CD4-positive, CD25-positive, alpha-beta regulatory T cell (primary cell): ENCODE measurements around the gene NR3C1. TPM values are rescaled to one million over a fixed set of nuclear protein-coding genes. Genes with fewer than 3 reads are reported as not detected.
A peak's percentile ranks its signal among the peaks of the same experiment; 100 is the strongest.

Experiments
- ATAC-seq, 2 donors: fragments of 150-1000 bp; cut with Tn5 transposase; one replicate each; pipeline ENCODE4 v1.10.0; 2021; ENCODE audit warnings: low read depth in 2 of 2, moderate number of reproducible peaks in 2 of 2, moderate library complexity in 1 of 2
- DNase-seq, 3 donors: peaks; one replicate each; pipeline versions ENCODE4 v3.0.0 to v3.0.0-alpha.2; 2012 to 2022; ENCODE audit warnings: mixed read lengths in 1 of 3
- H3K27ac ChIP-seq: one replicate; pipeline ENCODE4 v1.7.0; 2013; ENCODE audit warnings: mild to moderate bottlenecking, low read length; ENCODE audit not compliant: insufficient read depth, poor library complexity, severe bottlenecking
- H3K27me3 ChIP-seq: one replicate; pipeline ENCODE4 v1.7.0; 2013; ENCODE audit warnings: low read length; ENCODE audit not compliant: control insufficient read depth, insufficient read depth
- H3K36me3 ChIP-seq: one replicate; pipeline ENCODE4 v1.7.0; 2013; ENCODE audit warnings: mild to moderate bottlenecking, low read length, moderate library complexity; ENCODE audit not compliant: control insufficient read depth, insufficient read depth
- H3K4me1 ChIP-seq: 2 replicates; pipeline ENCODE4 v1.7.0; 2013; ENCODE audit warnings: mild to moderate bottlenecking, low read length; ENCODE audit not compliant: insufficient read depth, control insufficient read depth, poor library complexity, severe bottlenecking
- H3K4me3 ChIP-seq: one replicate; pipeline ENCODE4 v1.7.0; 2013; ENCODE audit warnings: low read depth, mild to moderate bottlenecking, low read length, moderate library complexity
- H3K9me3 ChIP-seq, 2 experiments: 1 replicate in 1 of 2; 2 replicates in 1 of 2; pipeline ENCODE4 v1.7.0; 2013; ENCODE audit warnings: low read length in 2 of 2, mild to moderate bottlenecking in 1 of 2, moderate library complexity in 1 of 2; ENCODE audit not compliant: control insufficient read depth in 2 of 2
- H3K27ac Mint-ChIP-seq, 3 donors: one replicate each; pipeline ENCODE4 v1.8.0; 2020 to 2022; ENCODE audit warnings: mild to moderate bottlenecking in 3 of 3, mixed read lengths in 3 of 3, moderate library complexity in 2 of 3
- H3K27me3 Mint-ChIP-seq: one replicate; pipeline ENCODE4 v1.8.0; 2022; ENCODE audit warnings: mild to moderate bottlenecking, mixed read lengths
- H3K36me3 Mint-ChIP-seq: one replicate; pipeline ENCODE4 v1.8.0; 2020; ENCODE audit warnings: mixed read lengths
- H3K4me1 Mint-ChIP-seq, 4 donors: one replicate each; pipeline ENCODE4 v1.8.0; 2020 to 2022; ENCODE audit warnings: mixed read lengths in 4 of 4, mild to moderate bottlenecking in 1 of 4
- H3K4me3 Mint-ChIP-seq, 4 donors: one replicate each; pipeline ENCODE4 v1.8.0; 2020 to 2022; ENCODE audit warnings: mild to moderate bottlenecking in 4 of 4, mixed read lengths in 4 of 4, moderate library complexity in 3 of 4
- H3K9me3 Mint-ChIP-seq, 7 donors: one replicate each; pipeline ENCODE4 v1.8.0; 2020 to 2022; ENCODE audit warnings: mixed read lengths in 7 of 7, mild to moderate bottlenecking in 3 of 7, moderate library complexity in 2 of 7
- polyA plus RNA-seq, 4 donors: library from polyadenylated mRNA; unstranded; fragments of 300-500 nt; fragmentation: Illumina TruSeq; gene quantifications; one replicate each; pipeline ENCODE4 v1.2.3, GENCODE V29; 2021
- total RNA-seq: library from RNA; stranded (reverse); gene quantifications from one replicate; pipeline ENCODE4 v1.2.3, GENCODE V29; 2022

The NR3C1 gene
- total and polyA plus RNA-seq, 5 donors from 2014 or later = 62.5 to 154 (median 75.1) TPM

GRCh38 chr5:143432658-143433239 lies 29.3 kb upstream of the NR3C1 start:
- Histone ChIP-seq H3K9me3 (no peaks in the 10 kb centered on the region), H3K27ac (no peak overlapping the region), H3K27me3 (no peaks in the 10 kb centered on the region), H3K4me3 (peak overlapping the region; percentile 49), H3K4me1 (peaks cover 31% of the 10 kb centered on the region), H3K36me3 (no peaks in the 10 kb centered on the region)
- Mint-ChIP-seq H3K27ac (no peak overlapping the region), H3K27me3 (peaks cover 4% of the 10 kb centered on the region), H3K9me3 (peaks cover 0 to 3% (median 0%) of the 10 kb centered on the region in 7 donors), H3K36me3 (peaks cover 3% of the 10 kb centered on the region), H3K4me3 (peak overlapping the region in 2 of 4 donors; percentile 4 to 34), H3K4me1 (peaks cover 25 to 67% (median 41%) of the 10 kb centered on the region in 4 donors)
- DNase-seq (no peak), ATAC-seq (no peak)

GRCh38 chr5:143431789-143432188 lies 28.3 kb upstream of the NR3C1 start:
- ATAC-seq (no peak), DNase-seq (no peak)
- Mint-ChIP-seq H3K27ac (peak overlapping the region; percentile 6 to 62 (median 50)), H3K36me3 (peaks cover 3% of the 10 kb centered on the region), H3K27me3 (peaks cover 4% of the 10 kb centered on the region), H3K4me1 (peaks cover 29 to 65% (median 38%) of the 10 kb centered on the region in 4 donors), H3K9me3 (no peaks in the 10 kb centered on the region), H3K4me3 (peak overlapping the region in 3 of 4 donors; percentile 1 to 39 (median 5))
- Histone ChIP-seq H3K9me3 (no peaks in the 10 kb centered on the region), H3K27me3 (no peaks in the 10 kb centered on the region), H3K36me3 (no peaks in the 10 kb centered on the region), H3K4me3 (peak overlapping the region; percentile 28), H3K27ac (no peak overlapping the region), H3K4me1 (peaks cover 36% of the 10 kb centered on the region)

- Histone ChIP-seq H3K27ac (no peak overlapping the region), H3K4me1 (peaks cover 15% of the 10 kb centered on the region), H3K4me3 (no peak overlapping the region), H3K27me3 (no peaks in the 10 kb centered on the region), H3K36me3 (no peaks in the 10 kb centered on the region), H3K9me3 (no peaks in the 10 kb centered on the region)
- Mint-ChIP-seq H3K27me3 (no peaks in the 10 kb centered on the region), H3K36me3 (peaks cover 3% of the 10 kb centered on the region), H3K4me1 (peaks cover 18 to 44% (median 21%) of the 10 kb centered on the region in 4 donors), H3K4me3 (no peak overlapping the region), H3K9me3 (no peaks in the 10 kb centered on the region), H3K27ac (no peak overlapping the region)
- no peak for ATAC-seq
- DNase-seq = no peak
These were observed 25.4 kb upstream of the NR3C1 start for GRCh38 chr5:143428738-143429420.

GRCh38 chr5:143428155-143428554 lies 24.7 kb upstream of the NR3C1 start:
- Histone ChIP-seq H3K4me1 (peaks cover 10% of the 10 kb centered on the region), H3K27me3 (no peaks in the 10 kb centered on the region), H3K36me3 (no peaks in the 10 kb centered on the region), H3K4me3 (no peak overlapping the region), H3K27ac (no peak overlapping the region), H3K9me3 (no peaks in the 10 kb centered on the region)
- Mint-ChIP-seq H3K27ac (peak overlapping the region in 1 of 3 donors; percentile 29), H3K36me3 (peaks cover 3% of the 10 kb centered on the region), H3K4me3 (no peak overlapping the region), H3K27me3 (no peaks in the 10 kb centered on the region), H3K4me1 (peaks cover 15 to 39% (median 18%) of the 10 kb centered on the region in 4 donors), H3K9me3 (peaks cover 0 to 2% (median 0%) of the 10 kb centered on the region in 7 donors)
- DNase-seq = no peak
- no peak for ATAC-seq

- no peaks in the 10 kb centered on the region for H3K9me3 ChIP-seq
- ATAC-seq (no peak), DNase-seq (no peak)
- H3K4me1 ChIP-seq = peaks cover 8% of the 10 kb centered on the region
- Mint-ChIP-seq H3K36me3 (peaks cover 3% of the 10 kb centered on the region), H3K4me1 (peaks cover 11 to 35% (median 18%) of the 10 kb centered on the region in 4 donors), H3K4me3 (no peak overlapping the region), H3K27ac (peak overlapping the region in 2 of 3 donors; percentile 27 to 89), H3K27me3 (no peaks in the 10 kb centered on the region), H3K9me3 (peaks cover 0 to 2% (median 0%) of the 10 kb centered on the region in 7 donors)
- H3K27ac ChIP-seq = no peak overlapping the region
- H3K27me3 ChIP-seq = no peaks in the 10 kb centered on the region
- H3K36me3 ChIP-seq = no peaks in the 10 kb centered on the region
- H3K4me3 ChIP-seq = no peak overlapping the region
These were observed 23.7 kb upstream of the NR3C1 start for GRCh38 chr5:143427122-143427735.

- ATAC-seq = peak in 1 of 2 donors; percentile 37
These were observed 23.0 kb upstream of the NR3C1 start for GRCh38 chr5:143426437-143426991.

GRCh38 chr5:143425835-143426234 lies 22.3 kb upstream of the NR3C1 start:
- H3K36me3 Mint-ChIP-seq = peaks cover 3% of the 10 kb centered on the region
- no peak for DNase-seq
- Histone ChIP-seq H3K36me3 (no peaks in the 10 kb centered on the region), H3K27me3 (no peaks in the 10 kb centered on the region), H3K4me1 (peaks cover 5% of the 10 kb centered on the region), H3K9me3 (no peaks in the 10 kb centered on the region), H3K27ac (no peak overlapping the region), H3K4me3 (no peak overlapping the region)
- no peak for ATAC-seq
- peaks cover 6 to 24% (median 18%) of the 10 kb centered on the region in 4 donors for H3K4me1 Mint-ChIP-seq
- H3K27me3 Mint-ChIP-seq = no peaks in the 10 kb centered on the region
- H3K4me3 Mint-ChIP-seq = no peak overlapping the region
- H3K27ac Mint-ChIP-seq = no peak overlapping the region
- H3K9me3 Mint-ChIP-seq = peaks cover 0 to 2% (median 0%) of the 10 kb centered on the region in 7 donors

More at GRCh38 chr5:143426437-143426991, 23.0 kb upstream of the NR3C1 start:
- H3K9me3 Mint-ChIP-seq = peaks cover 0 to 2% (median 0%) of the 10 kb centered on the region in 7 donors
- Histone ChIP-seq H3K9me3 (no peaks in the 10 kb centered on the region), H3K27ac (no peak overlapping the region), H3K27me3 (no peaks in the 10 kb centered on the region), H3K4me1 (peaks cover 5% of the 10 kb centered on the region), H3K36me3 (no peaks in the 10 kb centered on the region), H3K4me3 (no peak overlapping the region)
- no peaks in the 10 kb centered on the region for H3K27me3 Mint-ChIP-seq
- H3K4me3 Mint-ChIP-seq = no peak overlapping the region
- no peak for DNase-seq
- peak overlapping the region in 2 of 3 donors; percentile 27 to 89 for H3K27ac Mint-ChIP-seq
- peaks cover 3% of the 10 kb centered on the region for H3K36me3 Mint-ChIP-seq
- peaks cover 6 to 28% (median 19%) of the 10 kb centered on the region in 4 donors for H3K4me1 Mint-ChIP-seq
